Left cardiac atrium (tissue), 4 donors: ENCODE data around the gene FBXW4. TPM values are rescaled to one million over a fixed set of nuclear protein-coding genes. Genes with fewer than 3 reads are reported as not detected.
"Not testable (repeated sequence)": the region's sequence is repeated elsewhere in the genome, so short reads cannot be mapped to it uniquely, and the experiment has no call there.

Source experiments
- ATAC-seq, 2 donors: fragments of 200-7000 bp; cut with Tn5 transposase; one replicate each; pipeline ENCODE4 v1.9.1; 2020; ENCODE audit warnings: mild to moderate bottlenecking in 2 of 2, moderate library complexity in 2 of 2
- DNase-seq: peaks from one replicate; pipeline ENCODE4 v3.0.0-alpha.2; 2020
- intact Hi-C, 2 donors: fragments of 100-400 bp; cut with DNase I; formaldehyde crosslinking; loops; one replicate each; pipeline versions ENCODE4 v1.14.1 to v1.15.1; 2022 to 2023
- total RNA-seq, 2 donors: library from RNA; stranded (reverse); fragmentation: NEBNext Ultra II Directional; extraction: Animal tissue kit (Norgen Biotek cat#: 25700); gene quantifications; one replicate each; pipeline ENCODE4 v1.2.1, GENCODE V29; 2021
- donor health status: DM: no; HTN: yes; CAD: no.
- donor health status: DM: no; HTN: yes; CAD: no; lungs with severe emphysema.
- donor health status: DM: yes; HTN: yes; CAD: no.
- donor health status: Dilated cardiomyopathy.

The FBXW4 gene
- total RNA-seq, 2 donors from 2014 or later, result 92.0 to 99.0 TPM

DNA sequence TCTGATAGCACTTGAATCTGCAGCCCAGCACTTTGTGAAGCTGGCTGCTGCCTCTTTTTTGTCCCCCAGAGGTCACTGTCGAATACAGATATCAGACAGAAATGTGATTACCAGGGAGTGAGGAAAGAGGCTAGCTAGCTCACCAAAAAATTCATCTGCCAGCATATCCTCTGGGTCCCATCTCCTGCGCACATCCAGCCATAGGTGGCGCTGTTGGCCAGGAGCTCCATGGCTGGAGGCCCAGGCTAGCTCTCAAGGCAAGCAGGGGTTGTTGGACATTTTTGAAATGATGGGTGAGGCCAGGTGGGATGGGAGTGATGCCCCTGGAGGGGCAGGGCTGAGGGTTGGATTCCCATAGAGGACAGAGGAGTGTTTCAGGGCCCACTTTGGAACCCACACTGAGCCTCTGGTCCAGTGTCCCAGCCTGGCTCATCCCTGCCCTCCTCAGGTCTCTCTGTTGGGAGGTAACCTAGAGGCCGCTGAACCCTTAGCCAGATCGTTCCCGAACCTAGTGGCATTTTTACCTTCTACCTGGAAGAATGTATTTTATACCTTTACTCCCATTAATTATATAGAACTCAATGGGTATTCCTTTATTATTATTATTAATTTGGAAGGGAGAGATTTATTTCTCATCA is 92.1 kb downstream of the FBXW4 start:
- DNase-seq (peak; percentile 77), ATAC-seq (peak; percentile 84 to 90)
- intact Hi-C loops, result loop anchor here (5.0 to 10.0 kb wide), 2 partner anchors 174 to 462 kb away; partner anchors contain the start of genes FGF8 (in 1 of the 2) and HPS6 (in 1 of the 2)

GRCh38 chr10:101601541-101601940 is 93.4 kb downstream of the FBXW4 start:
- peak; percentile 49 to 74 for ATAC-seq
- intact Hi-C loops, result loop anchor here (2.0 to 10.0 kb wide), 3 partner anchors 176 to 463 kb away; partner anchors contain the start of genes FGF8 (in 1 of the 2) and HPS6 (in 1 of the 2)
- no peak for DNase-seq

DNA sequence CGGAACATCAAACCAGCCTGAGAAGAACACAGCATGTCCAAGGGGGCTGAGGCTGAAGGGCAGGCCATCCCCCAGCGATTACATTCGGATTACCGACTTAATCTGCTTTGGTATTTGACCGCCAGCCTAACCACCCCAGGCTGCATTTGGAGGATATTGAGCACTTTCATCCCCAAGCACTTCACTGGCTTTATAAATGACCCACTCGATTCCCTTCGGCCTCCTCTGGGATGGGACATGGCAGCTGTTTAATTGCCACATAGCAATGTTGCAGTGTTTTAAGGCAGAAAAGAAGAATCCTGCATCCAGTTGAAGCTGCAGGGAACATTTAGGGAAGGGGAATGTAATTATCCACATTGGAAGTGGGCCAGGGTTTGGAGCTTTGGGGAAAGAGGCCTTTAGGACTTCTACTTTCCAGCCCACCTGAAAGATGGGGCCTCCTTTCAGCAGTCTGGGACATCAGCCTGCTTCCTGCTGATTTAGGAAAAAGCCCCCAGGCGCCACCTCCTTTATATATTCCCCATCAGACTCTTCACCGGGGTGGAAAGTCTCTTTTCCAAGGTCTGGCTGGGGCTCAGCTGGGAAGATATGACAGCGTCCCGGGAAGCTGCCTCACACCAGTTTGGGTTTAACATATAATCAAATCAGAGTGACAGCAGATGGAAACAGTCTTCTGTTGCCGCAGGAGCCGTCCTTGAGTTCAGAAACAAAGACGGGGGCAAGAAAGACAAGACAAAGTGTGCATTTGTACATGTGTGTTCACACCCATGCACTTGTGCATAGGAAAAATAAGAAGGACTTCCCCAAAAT is 97.7 kb downstream of the FBXW4 start:
- no peak for ATAC-seq
- no peak for DNase-seq
- intact Hi-C loops, result no loop called here

- no peak for DNase-seq
- ATAC-seq, result peak; percentile 60 to 79
- intact Hi-C loops, result no loop called here
Observed at GRCh38 chr10:101595591-101596433, 99.2 kb downstream of the FBXW4 start.

GRCh38 chr10:101593331-101593730 is 101.6 kb downstream of the FBXW4 start:
- intact Hi-C loops, result not testable (repeated sequence)

DNA sequence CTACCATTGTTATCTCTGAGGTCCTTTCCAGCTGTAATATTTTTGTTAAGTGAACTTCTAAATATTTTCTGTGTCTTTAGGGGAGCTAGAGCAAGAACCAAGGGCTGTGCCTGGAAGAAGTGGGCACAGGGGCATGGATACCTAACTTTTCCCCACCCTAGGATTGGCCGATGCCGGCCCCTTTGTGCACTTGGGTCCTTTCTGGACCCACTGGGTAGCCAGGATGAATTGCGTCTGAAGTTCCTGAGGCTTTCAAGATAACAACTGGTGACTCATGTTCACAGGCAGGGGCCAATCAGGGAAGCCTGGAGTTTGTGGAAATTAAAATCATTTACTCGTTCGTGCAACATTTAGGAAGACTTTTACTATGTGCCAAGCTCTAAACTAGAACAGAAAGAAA is 106.1 kb downstream of the FBXW4 start:
- DNase-seq (no peak), ATAC-seq (peak in 1 of 2 donors; percentile 24)
- intact Hi-C loops, result no loop called here

More at GRCh38 chr10:101593331-101593730, 101.6 kb downstream of the FBXW4 start:
- ATAC-seq, DNase-seq: not testable (repeated sequence)

DNA sequence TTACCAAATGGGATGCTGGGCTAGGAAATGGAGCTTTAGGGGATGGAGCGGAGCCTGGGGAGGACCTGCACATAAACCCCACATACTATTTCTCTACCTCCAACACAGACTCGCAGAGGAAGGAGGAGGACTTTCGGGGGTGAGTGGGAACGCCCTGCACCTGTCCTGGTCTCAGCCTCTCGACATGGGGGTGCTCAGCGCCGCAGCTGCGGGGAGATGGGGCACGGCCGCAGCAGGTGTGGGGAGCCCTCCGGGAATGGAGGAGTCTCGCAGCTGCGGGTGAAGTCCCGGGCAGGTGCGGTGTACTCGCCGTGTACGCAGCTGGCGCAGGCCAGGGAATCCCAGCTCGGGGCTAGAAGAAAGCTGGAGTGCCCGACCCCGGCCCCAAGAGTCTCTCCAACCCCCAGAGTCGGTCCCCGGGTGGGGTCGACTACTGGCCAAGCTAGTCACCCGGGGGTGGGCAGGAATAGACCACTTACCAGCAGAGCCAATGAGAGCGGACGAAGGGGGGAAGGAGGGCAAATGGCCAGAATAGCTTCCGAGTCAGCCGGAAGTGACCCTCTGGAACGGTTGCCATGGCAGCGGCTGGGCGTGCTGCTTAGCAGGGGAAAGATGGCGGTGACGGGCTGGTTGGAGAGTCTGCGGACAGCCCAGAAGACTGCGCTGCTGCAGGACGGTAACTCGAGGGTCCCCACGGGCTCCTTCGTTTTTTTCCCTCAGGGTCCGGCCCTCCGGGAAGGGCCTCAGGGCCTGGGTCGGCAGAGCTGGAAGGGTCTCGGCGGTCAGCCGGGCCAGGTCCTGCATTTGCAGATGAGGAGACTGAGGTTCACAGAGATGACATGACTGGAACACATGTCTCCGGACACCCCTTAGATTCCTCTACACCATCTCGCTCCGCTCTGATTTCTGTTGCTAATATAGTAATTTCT is 107.0 kb downstream of the FBXW4 start, which contains the start of the genes DPCD and POLL:
TSS of gene DPCD (plus strand) at position 597 of the 929 bp plus-strand sequence. CDS start at position 613, 16 bp downstream.
TSS of gene POLL (minus strand) at position 533 of the 929 bp plus-strand sequence. CDS start 897 bp downstream, outside the sequence.
- DNase-seq (peak; percentile 100), ATAC-seq (peak; percentile 98 to 99)
- intact Hi-C loops, result no loop called here

- intact Hi-C loops, result no loop called here
- ATAC-seq, result no peak
- no peak for DNase-seq
Observed at GRCh38 chr10:101585841-101586240, 109.1 kb downstream of the FBXW4 start.

DNA sequence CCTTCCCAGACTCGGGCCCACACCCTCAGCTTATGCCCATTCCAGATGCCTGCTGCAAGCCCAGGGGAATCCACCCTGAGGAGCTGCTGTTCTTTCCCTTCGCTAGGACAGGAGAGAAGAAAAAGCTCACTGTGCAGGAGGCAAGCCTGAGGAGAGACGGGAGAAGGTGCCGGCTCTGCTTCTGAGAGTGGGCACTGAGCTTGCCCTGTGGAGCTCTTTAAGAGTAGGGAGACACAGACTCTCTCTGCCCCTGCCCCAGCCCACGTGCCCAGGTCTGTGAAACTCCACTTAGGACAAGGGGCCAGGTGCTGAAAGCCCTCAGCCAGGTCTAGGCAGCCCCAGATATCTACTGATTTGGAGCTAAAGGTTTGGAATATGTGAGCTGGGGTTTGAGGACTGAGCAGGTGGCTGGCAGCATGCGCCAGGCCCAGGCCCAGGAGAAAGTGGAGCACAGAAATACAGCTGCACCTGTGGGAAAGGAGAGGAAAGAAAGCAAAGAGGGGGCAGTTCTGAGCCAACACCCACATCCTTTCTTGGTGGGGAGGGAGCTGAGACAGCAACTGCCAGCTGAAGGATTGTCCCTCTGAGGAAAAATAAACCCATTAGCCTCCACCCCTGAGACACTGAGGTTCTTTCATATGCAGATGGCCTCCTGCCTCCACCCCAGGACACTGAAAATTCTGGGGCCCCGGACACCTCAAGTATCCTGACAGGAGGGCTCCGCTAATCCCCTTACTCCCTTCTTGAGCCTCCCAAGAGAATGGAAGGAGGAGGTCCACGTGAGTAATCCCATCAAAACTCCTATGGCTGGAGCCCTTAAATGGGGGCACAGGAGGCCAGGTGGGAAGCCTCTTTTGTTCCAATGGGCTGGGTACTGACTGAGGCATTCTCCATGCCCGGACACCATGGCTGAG is 114.2 kb downstream of the FBXW4 start:
- ATAC-seq, result no peak
- intact Hi-C loops, result no loop called here
- DNase-seq, result no peak

GRCh38 chr10:101579516-101579870 is 115.5 kb downstream of the FBXW4 start:
- intact Hi-C loops, result loop anchor here in 1 of 2 donors (10.0 kb wide), 1 partner anchor 415 kb away; no protein-coding TSS in a partner anchor
- peak; percentile 8 for DNase-seq
- ATAC-seq, result no peak

DNA sequence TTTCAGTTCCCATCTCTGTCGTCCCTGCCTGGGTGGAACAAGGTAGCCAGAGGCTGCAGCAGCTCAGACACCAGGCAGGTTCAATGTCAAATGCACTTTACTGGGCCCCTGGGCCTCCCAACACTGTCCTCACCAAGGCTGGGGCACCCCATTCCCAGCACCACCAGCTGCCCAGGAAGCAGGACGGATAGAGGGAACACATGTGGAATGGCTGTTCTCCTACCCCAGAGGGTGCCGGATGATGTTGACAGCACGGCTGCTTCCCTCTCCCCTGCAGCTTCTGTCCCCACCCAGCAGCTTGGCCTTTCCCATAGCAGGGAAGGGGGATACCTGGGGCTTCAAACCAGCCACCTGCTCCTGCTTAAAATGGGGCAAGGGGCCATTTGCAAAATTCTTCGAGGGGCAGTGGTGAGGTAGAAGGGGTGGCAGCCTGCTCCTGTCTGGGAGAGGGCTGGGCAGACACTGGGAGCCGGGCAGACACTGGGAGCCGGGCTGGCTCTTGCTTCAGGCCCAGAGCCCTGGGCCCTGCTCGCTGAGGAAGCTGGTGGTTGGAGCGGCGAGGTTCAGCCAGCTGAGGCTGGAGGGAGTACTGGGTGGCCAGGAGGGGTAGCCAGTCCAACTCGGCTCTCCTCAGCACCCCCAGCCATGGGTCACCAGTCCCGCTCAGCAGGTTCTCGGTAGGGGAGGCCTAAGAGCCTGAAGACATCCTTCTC is 116.0 kb downstream of the FBXW4 start:
- ATAC-seq (no peak), DNase-seq (peak; percentile 7)
- intact Hi-C loops, result loop anchor here in 1 of 2 donors (10.0 kb wide), 1 partner anchor 414 kb away; no protein-coding TSS in a partner anchor

- ATAC-seq (no peak), DNase-seq (no peak)
- intact Hi-C loops, result loop anchor here in 1 of 2 donors (10.0 kb wide), 1 partner anchor 413 kb away; no protein-coding TSS in a partner anchor
Observed at GRCh38 chr10:101578192-101578591, 116.8 kb downstream of the FBXW4 start.

GRCh38 chr10:101577121-101577871 is 117.7 kb downstream of the FBXW4 start:
- intact Hi-C loops, result loop anchor here in 1 of 2 donors (10.0 kb wide), 1 partner anchor 412 kb away; no protein-coding TSS in a partner anchor
- DNase-seq, result peak; percentile 18
- no peak for ATAC-seq

DNA sequence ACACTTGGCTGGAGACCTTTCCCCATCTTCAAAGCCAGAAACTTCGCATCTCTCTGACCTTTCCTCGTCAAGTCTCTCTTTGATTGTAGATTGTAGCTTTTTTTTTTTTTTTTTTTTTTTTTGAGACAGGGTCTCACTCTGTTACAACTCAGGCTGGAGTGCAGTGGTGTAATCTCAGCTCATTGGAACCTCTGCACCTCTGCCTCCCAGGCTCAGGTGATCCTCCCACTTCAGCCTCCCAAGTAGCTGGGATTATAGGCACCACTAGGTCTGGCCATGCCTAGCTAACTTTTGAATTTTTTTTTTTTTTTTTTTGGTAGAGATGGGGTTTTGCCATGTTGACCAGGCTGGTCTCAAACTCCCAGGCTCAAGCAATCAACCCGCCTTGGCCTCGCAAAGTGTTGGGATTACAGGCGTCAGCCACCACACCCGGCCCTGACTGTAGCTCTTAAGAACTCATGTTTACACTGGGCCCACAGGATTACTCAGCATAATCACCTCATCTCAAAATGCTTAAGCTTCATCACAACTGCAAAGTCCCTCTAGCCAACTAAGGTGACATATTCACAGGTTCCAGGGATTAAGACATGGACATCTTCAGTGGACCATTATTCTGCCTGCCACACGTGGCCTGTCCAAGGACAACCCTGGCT is 118.6 kb downstream of the FBXW4 start:
- no peak for DNase-seq
- ATAC-seq, result no peak
- intact Hi-C loops, result loop anchor here in 1 of 2 donors (10.0 kb wide), 1 partner anchor 412 kb away; no protein-coding TSS in a partner anchor
